DMS153 treated with DMSO at 0.1 percent for 48 hours (cell line): ENCODE data around the gene DDX60.
A peak's percentile ranks its signal among the peaks of the same experiment; 100 is the strongest.
"Not testable (repeated sequence)": the region's sequence is repeated elsewhere in the genome, so short reads cannot be mapped to it uniquely, and the experiment has no call there.

Experiments used
- DNase-seq: peaks from one replicate; lab custom pipeline; 2025; ENCODE audit not compliant: unreplicated experiment; lab: John Stamatoyannopoulos, UW

DDX60 gene

DNA sequence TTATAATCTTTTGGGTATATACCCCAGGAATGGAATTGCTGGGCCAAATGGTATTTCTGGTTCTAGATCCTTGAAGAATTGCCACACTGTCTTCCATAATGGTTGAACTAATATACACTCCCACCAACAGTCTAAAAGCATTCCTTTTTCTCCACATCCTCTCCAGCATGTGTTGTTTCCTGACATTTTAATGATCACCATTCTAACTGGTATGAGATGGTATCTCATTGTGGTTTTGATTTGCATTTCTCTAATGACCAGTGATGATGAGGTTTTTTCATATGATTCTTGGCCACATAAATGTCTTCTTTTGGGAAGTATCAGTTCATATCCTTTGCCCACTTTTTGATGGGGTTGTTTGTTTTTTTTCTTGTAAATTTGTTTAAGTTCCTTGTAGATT is 105.0 kb downstream of the DDX60 start:
- DNase-seq = not testable (repeated sequence)

DNA sequence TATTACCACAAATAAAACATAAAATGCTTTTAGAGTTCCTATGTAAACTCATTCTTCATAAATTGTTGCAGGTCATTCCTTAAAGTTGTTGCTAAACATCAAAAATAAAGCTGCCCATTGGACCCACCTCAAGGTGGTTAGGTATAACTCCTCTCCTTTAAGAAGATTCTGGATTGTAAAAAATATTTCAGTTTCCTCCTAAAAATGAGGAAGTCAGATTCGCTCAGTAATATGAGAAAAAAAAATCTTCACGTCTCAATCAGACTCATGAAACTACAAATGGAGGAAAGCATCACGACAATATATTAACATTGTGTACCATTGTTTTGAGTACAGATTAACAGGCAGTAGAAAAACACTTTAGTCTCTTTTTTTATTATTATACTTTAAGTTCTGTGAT is 105.9 kb downstream of the DDX60 start:
- no peak for DNase-seq

GRCh38 chr4:168208957-168209614 is 109.5 kb downstream of the DDX60 start:
- no peak for DNase-seq

GRCh38 chr4:168203233-168203911 is 115.2 kb downstream of the DDX60 start:
- DNase-seq = no peak

- DNase-seq = no peak
Measured at GRCh38 chr4:168200685-168201084, 117.9 kb downstream of the DDX60 start.

GRCh38 chr4:168199260-168199957 is 119.1 kb downstream of the DDX60 start:
- no peak for DNase-seq

- DNase-seq = no peak
Measured at GRCh38 chr4:168197926-168198325, 120.6 kb downstream of the DDX60 start.

GRCh38 chr4:168188754-168189153 is 129.8 kb downstream of the DDX60 start:
- DNase-seq = no peak

DNA sequence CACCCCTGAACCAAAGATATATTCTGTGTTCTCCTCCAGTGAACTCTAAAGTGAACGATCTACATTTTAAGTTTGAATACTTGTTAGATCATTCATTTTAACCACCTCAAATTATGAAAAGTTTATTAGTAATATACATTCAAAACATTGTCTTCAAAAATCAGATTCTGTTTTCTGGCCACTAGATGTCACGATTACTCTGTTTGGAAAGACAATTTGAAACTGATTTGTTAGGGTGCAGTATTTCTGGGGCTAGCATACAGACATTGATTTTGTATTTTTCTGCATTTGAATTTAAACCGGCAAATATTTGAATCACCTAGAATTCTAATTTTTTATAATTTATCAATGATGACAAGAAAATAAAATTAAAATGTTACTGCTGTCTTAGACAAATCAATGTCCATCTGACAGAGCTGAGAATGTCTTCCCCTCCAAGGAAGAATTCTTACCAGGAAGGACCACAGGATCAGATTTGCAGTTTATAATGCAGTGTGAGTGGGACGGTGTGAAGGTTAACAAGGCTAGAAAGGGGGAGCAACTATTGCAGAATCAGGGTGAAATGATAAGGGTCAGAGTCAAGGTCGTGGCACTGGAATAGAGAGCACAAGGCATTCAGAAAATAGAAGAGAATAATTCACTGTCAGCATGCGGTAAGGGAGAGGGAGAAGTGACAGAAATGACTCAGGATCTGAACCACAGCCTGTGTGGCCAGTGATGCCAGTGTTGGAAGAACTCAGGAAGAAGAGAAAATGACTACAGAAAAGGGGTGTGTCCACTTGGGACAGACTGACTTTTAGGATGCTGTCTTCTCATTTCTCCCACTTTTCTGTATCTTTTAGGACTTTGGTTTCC is 134.6 kb downstream of the DDX60 start:
- DNase-seq = peak; percentile 49

- no peak for DNase-seq
Measured at GRCh38 chr4:168177546-168178149, 140.9 kb downstream of the DDX60 start.

DNA sequence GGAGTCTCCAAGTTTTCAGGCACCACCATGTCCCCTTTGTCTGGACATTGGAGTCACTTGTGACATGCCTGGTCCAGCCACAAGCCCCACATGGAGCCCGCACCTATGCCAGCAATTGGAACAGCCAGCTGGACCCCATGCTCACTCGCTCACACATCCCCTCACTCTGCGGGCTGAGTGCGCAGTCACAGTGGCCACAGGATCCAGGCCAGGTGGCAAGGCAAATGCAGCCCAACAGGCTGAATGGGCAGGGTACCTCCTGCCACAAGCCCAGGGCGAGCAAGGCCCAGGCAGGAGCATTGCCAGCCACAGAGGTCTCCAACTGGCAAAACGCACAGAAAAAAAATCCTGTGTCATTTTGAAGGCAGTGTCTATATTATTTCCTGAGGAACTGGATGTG is 144.2 kb downstream of the DDX60 start:
- DNase-seq = no peak

DNA sequence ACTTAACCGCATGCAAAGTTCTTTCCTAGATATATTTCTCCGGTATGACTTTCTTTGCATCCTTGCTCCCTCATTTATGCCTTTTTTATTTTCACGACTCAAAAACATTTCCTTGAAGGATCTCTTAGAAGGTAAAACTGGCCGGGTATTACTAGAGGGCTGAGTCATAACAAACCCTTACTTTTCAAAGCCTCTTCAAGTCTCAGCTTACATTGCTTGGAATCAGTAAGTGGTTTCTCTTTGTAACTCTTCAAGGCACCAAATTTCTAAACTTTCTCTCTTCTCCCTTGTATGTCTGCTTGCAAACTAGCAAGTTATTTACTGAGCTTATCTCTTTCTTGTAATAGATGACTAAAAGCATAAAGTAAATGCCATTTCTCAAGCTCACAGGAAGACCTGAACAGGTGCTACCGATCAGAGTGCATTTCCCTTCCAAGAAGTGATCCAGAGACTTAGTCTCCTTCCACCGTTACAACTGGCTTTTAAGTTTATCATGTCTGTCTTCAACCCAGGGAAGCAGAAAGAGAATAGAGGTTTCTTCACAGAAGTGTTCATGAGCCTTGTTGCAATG is 150.8 kb downstream of the DDX60 start:
- DNase-seq = no peak
